K562 (cell line): Measurements from ENCODE around the gene B9D2. TPM values are rescaled to one million over a fixed set of nuclear protein-coding genes. Genes with fewer than 3 reads are reported as not detected.
A peak's percentile ranks its signal among the peaks of the same experiment; 100 is the strongest.

Source experiments
- BRD4 ChIP-seq: fragments of 200-600 bp; sonication (generic); IDR thresholded peaks from 2 replicates; pipeline ENCODE4 v1.6.1; 2017; ENCODE audit warnings: inconsistent platforms
- NFXL1 ChIP-seq: fragments of 450-650 bp; formaldehyde crosslinking; IDR thresholded peaks from 2 replicates; pipeline ENCODE4 v1.4.0; 2021; ENCODE audit warnings: mild to moderate bottlenecking
- PCBP1 ChIP-seq: fragments of 200-400 bp; formaldehyde crosslinking; IDR thresholded peaks from 2 replicates; pipeline ENCODE4 v1.6.1; 2018; ENCODE audit warnings: mild to moderate bottlenecking, low read depth, low read length; ENCODE audit not compliant: poor library complexity, severe bottlenecking
- POLR2B ChIP-seq: fragments of 450-650 bp; IDR thresholded peaks from 2 replicates; pipeline ENCODE4 v1.6.1; 2018; ENCODE audit warnings: low read depth; ENCODE audit not compliant: partially characterized antibody
- PRPF4 ChIP-seq: fragments of 200-400 bp; formaldehyde crosslinking; IDR thresholded peaks from one replicate; pipeline ENCODE4 v1.6.1; 2017; ENCODE audit warnings: low read length, low read depth, mild to moderate bottlenecking; ENCODE audit not compliant: insufficient read depth, poor library complexity, severe bottlenecking
- ZNF384 ChIP-seq: IDR thresholded peaks from 2 replicates; pipeline ENCODE4 v1.6.1; 2012; ENCODE audit warnings: low read depth, low read length, improper control_type of control experiment
- ZNF589 ChIP-seq: fragments of 200-800 bp; sonication (Bioruptor generic); IDR thresholded peaks from 2 replicates; pipeline ENCODE4 v1.6.1; 2016; ENCODE audit warnings: low read depth, missing genetic modification characterization, missing compliant biosample characterization
- ZZZ3 ChIP-seq: fragments of 450-650 bp; IDR thresholded peaks from 2 replicates; pipeline ENCODE4 v1.6.1; 2016; ENCODE audit warnings: antibody characterized with exemption, mild to moderate bottlenecking, moderate library complexity
- polyA plus RNA-seq, 8 experiments: library from polyadenylated mRNA; depleted of rRNA in 4 of 8; stranded (reverse) in 5 of 8; unstranded in 3 of 8; fragments of >200 nt; fragmentation: Nextera tagmentation in 2 of 8; fragmentation: Illumina TruSeq in 1 of 8; extraction: Ambion mirVana in 2 of 8; extraction: Trizol in 1 of 8; gene quantifications; 2 replicates each; pipeline versions ENCODE4 v1.2.1 to v1.2.3, GENCODE V29; 2011 to 2014; ENCODE audit warnings: inconsistent platforms in 1 of 8, missing spikeins in 1 of 8
- total RNA-seq, 7 experiments: library from RNA; depleted of rRNA in 6 of 7; stranded (reverse); fragments of >200 nt in 6 of 7; fragmentation: Illumina TruSeq in 2 of 7; extraction: Trizol in 2 of 7; gene quantifications; 2 replicates each; pipeline versions ENCODE4 v1.2.1 to v1.2.3, GENCODE V29; 2011 to 2021; ENCODE audit warnings: low replicate concordance in 1 of 7
- TF ChIP-seq, protein P1 (sequence below): fragments of 250-450 bp; sonication (Bioruptor Pico); IDR thresholded peaks from 2 replicates; pipeline ENCODE4 v1.4.0; 2020
- TF ChIP-seq, protein P2 (sequence below), 2 experiments: fragments of 450-650 bp in 1 of 2; sonication (generic) in 1 of 2; formaldehyde crosslinking in 1 of 2; IDR thresholded peaks; 2 replicates each; pipeline versions ENCODE4 v1.7.1 to v1.9.0; 2016 to 2022; ENCODE audit warnings: inconsistent platforms in 1 of 2, mild to moderate bottlenecking in 1 of 2, missing genetic modification reagents in 1 of 2

B9D2 gene
- total and polyA plus RNA-seq, 9 of the 15 experiments (the other 6 are each of a cell fraction or from before 2014, with no cell fraction given), result 0.83 to 6.9 (median 2.8) TPM

DNA sequence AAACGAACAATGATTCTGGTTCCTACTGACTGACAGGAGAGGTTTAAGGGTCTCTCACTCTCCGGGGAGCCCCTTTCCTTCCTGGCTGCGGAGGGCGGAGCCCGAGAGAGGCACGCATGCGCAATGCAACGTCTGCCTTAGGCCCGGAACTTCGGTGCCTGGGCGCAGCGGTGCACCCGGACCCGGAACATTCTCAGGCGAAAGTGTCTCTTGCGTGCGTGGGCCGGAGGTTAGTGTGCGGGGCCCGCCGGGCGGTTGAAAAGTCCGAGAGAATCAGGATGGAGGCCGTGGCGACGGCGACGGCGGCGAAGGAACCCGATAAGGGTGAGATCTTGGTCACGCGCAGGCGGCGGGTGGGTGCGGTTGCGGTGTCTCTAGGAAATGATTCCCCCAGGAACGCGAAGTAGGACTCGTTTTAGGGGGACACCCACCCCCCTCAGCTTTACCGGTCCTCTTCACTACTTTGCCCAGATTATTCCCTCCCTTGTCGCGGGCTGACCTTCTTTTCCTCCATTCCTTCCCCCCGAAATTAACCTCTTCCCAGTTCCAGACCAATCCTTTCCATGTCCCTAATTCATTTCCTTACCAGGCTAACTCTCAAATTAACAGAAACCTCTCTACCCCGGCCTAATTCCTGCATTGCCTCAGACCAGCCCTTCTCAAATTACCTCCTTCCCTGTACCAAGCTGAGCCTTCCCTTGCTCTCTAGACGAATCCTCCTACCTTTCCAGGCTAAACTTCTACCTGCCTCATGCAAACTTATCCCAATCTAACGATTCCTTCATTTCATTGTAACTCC lies 53.7 kb downstream of the B9D2 start, which contains the start of gene CCDC97 (continued):
- TF ChIP-seq, protein P1, sequence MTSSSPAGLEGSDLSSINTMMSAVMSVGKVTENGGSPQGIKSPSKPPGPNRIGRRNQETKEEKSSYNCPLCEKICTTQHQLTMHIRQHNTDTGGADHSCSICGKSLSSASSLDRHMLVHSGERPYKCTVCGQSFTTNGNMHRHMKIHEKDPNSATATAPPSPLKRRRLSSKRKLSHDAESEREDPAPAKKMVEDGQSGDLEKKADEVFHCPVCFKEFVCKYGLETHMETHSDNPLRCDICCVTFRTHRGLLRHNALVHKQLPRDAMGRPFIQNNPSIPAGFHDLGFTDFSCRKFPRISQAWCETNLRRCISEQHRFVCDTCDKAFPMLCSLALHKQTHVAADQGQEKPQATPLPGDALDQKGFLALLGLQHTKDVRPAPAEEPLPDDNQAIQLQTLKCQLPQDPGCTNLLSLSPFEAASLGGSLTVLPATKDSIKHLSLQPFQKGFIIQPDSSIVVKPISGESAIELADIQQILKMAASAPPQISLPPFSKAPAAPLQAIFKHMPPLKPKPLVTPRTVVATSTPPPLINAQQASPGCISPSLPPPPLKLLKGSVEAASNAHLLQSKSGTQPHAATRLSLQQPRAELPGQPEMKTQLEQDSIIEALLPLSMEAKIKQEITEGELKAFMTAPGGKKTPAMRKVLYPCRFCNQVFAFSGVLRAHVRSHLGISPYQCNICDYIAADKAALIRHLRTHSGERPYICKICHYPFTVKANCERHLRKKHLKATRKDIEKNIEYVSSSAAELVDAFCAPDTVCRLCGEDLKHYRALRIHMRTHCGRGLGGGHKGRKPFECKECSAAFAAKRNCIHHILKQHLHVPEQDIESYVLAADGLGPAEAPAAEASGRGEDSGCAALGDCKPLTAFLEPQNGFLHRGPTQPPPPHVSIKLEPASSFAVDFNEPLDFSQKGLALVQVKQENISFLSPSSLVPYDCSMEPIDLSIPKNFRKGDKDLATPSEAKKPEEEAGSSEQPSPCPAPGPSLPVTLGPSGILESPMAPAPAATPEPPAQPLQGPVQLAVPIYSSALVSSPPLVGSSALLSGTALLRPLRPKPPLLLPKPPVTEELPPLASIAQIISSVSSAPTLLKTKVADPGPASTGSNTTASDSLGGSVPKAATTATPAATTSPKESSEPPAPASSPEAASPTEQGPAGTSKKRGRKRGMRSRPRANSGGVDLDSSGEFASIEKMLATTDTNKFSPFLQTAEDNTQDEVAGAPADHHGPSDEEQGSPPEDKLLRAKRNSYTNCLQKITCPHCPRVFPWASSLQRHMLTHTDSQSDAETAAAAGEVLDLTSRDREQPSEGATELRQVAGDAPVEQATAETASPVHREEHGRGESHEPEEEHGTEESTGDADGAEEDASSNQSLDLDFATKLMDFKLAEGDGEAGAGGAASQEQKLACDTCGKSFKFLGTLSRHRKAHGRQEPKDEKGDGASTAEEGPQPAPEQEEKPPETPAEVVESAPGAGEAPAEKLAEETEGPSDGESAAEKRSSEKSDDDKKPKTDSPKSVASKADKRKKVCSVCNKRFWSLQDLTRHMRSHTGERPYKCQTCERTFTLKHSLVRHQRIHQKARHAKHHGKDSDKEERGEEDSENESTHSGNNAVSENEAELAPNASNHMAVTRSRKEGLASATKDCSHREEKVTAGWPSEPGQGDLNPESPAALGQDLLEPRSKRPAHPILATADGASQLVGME (CRISPR knock-in tag), result no peak
- TF ChIP-seq ZNF384, result no peak
- peak; percentile 53 for TF ChIP-seq PCBP1
- TF ChIP-seq ZZZ3, result peak; percentile 69
- no peak for TF ChIP-seq PRPF4
- TF ChIP-seq NFXL1 (CRISPR knock-in tag), result no peak
- no peak for TF ChIP-seq BRD4
- TF ChIP-seq, protein P2, sequence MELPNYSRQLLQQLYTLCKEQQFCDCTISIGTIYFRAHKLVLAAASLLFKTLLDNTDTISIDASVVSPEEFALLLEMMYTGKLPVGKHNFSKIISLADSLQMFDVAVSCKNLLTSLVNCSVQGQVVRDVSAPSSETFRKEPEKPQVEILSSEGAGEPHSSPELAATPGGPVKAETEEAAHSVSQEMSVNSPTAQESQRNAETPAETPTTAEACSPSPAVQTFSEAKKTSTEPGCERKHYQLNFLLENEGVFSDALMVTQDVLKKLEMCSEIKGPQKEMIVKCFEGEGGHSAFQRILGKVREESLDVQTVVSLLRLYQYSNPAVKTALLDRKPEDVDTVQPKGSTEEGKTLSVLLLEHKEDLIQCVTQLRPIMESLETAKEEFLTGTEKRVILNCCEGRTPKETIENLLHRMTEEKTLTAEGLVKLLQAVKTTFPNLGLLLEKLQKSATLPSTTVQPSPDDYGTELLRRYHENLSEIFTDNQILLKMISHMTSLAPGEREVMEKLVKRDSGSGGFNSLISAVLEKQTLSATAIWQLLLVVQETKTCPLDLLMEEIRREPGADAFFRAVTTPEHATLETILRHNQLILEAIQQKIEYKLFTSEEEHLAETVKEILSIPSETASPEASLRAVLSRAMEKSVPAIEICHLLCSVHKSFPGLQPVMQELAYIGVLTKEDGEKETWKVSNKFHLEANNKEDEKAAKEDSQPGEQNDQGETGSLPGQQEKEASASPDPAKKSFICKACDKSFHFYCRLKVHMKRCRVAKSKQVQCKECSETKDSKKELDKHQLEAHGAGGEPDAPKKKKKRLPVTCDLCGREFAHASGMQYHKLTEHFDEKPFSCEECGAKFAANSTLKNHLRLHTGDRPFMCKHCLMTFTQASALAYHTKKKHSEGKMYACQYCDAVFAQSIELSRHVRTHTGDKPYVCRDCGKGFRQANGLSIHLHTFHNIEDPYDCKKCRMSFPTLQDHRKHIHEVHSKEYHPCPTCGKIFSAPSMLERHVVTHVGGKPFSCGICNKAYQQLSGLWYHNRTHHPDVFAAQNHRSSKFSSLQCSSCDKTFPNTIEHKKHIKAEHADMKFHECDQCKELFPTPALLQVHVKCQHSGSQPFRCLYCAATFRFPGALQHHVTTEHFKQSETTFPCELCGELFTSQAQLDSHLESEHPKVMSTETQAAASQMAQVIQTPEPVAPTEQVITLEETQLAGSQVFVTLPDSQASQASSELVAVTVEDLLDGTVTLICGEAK (IDR thresholded peaks at IDR 0.05), result peak; percentile 98
- TF ChIP-seq, protein P2 (CRISPR knock-in tag; IDR thresholded peaks at IDR 0.05), result no peak
- TF ChIP-seq ZNF589 (CRISPR knock-in tag), result 0 out of 2 replicates have a peak, but pooled peaks have one; percentile 42
- peak; percentile 77 for TF ChIP-seq POLR2B
